Caco-2 (cell line): ENCODE results near the gene MUC5AC. TPM values are rescaled to one million over a fixed set of nuclear protein-coding genes. Genes with fewer than 3 reads are reported as not detected.

Experiments used
- BruUV-seq: library from RNA; stranded (reverse); fragments of 400-500 nt; replicated peaks from 2 replicates; lab custom pipeline; 2021; lab: Mats Ljungman, UMichigan
- CTCF ChIA-PET: fragments of 300-600 bp; sonication (Branson Sonifier 250); formaldehyde crosslinking; loops from one replicate; lab custom pipeline; 2022; ENCODE audit warnings: antibody characterized with exemption; lab: Charles Lee
- POLR2A ChIA-PET: fragments of 300-600 bp; sonication (Branson Sonifier 250); formaldehyde crosslinking; loops from one replicate; lab custom pipeline; 2022; ENCODE audit warnings: antibody characterized with exemption; lab: Charles Lee
- DNase-seq, 2 experiments: peaks; one replicate each; pipeline versions ENCODE4 v3.0.0 to v3.0.0-alpha.2; 2020 to 2022
- H3K27me3 ChIP-seq: replicated peaks from 2 replicates; pipeline ENCODE4 v1.6.0; 2011; ENCODE audit warnings: low read length; ENCODE audit not compliant: control insufficient read depth, insufficient read depth
- H3K36me3 ChIP-seq: 2 replicates; pipeline ENCODE4 v1.5.1; 2011; ENCODE audit warnings: low read length; ENCODE audit not compliant: control insufficient read depth, insufficient read depth
- H3K4me1 ChIP-seq: fragments of 250-450 bp; sonication (Bioruptor Pico); 2 replicates; pipeline ENCODE4 v1.5.1; 2020; ENCODE audit warnings: mild to moderate bottlenecking
- H3K4me3 ChIP-seq: 2 replicates; pipeline ENCODE4 v1.5.1; 2011; ENCODE audit warnings: low read depth, mild to moderate bottlenecking, control low read depth, low read length
- H3K9me3 ChIP-seq: fragments of 250-450 bp; sonication (Bioruptor Pico); 2 replicates; pipeline ENCODE4 v1.5.1; 2020; ENCODE audit warnings: mild to moderate bottlenecking, moderate library complexity
- H3K27ac Mint-ChIP-seq: one replicate; pipeline ENCODE4 v1.8.0; 2022; ENCODE audit warnings: mixed read lengths; ENCODE audit not compliant: unreplicated experiment
- H3K27me3 Mint-ChIP-seq: one replicate; pipeline ENCODE4 v1.8.0; 2022; ENCODE audit warnings: mixed read lengths; ENCODE audit not compliant: insufficient read depth, unreplicated experiment
- H3K36me3 Mint-ChIP-seq: one replicate; pipeline ENCODE4 v1.8.0; 2022; ENCODE audit warnings: mild to moderate bottlenecking, mixed read lengths; ENCODE audit not compliant: insufficient read depth, unreplicated experiment
- H3K4me1 Mint-ChIP-seq: one replicate; pipeline ENCODE4 v1.8.0; 2022; ENCODE audit warnings: low read depth, mixed read lengths; ENCODE audit not compliant: unreplicated experiment
- H3K4me3 Mint-ChIP-seq: one replicate; pipeline ENCODE4 v1.8.0; 2022; ENCODE audit warnings: mild to moderate bottlenecking, moderate library complexity, mixed read lengths; ENCODE audit not compliant: unreplicated experiment
- H3K9me3 Mint-ChIP-seq: one replicate; pipeline ENCODE4 v1.8.0; 2022; ENCODE audit warnings: mixed read lengths; ENCODE audit not compliant: unreplicated experiment
- intact Hi-C: fragments of 100-400 bp; cut with micrococcal nuclease; formaldehyde crosslinking; loops from one replicate; pipeline ENCODE4 v1.10.0; 2022; ENCODE audit not compliant: unreplicated experiment
- total RNA-seq: library from RNA; stranded (reverse); gene quantifications from 2 replicates; pipeline ENCODE4 v1.2.3, GENCODE V29; 2022
- TF ChIP-seq, protein P1 (sequence below), 2 experiments: fragments of 200-600 bp in 1 of 2; IDR thresholded peaks; 1 replicate in 1 of 2; 2 replicates in 1 of 2; pipeline versions ENCODE4 v1.5.1 to v1.8.0; 2011 to 2022; ENCODE audit warnings: antibody characterized with exemption in 1 of 2, control low read depth in 1 of 2, inconsistent platforms in 1 of 2, low read depth in 1 of 2, low read length in 1 of 2, mild to moderate bottlenecking in 1 of 2, moderate library complexity in 1 of 2; ENCODE audit not compliant: insufficient read depth in 1 of 2, severe bottlenecking in 1 of 2, unreplicated experiment in 1 of 2

MUC5AC gene
- total RNA-seq, 1 experiment from 2014 or later = 0.25 TPM

GRCh38 chr11:1208144-1208393, 50.3 kb downstream of the MUC5AC start:
- Mint-ChIP-seq H3K4me3 (no peak overlapping the region), H3K27ac (no peak overlapping the region), H3K36me3 (no peaks in the 10 kb centered on the region), H3K4me1 (no peaks in the 10 kb centered on the region), H3K27me3 (peaks cover 13% of the 10 kb centered on the region), H3K9me3 (peaks cover 28% of the 10 kb centered on the region)
- H3K36me3 ChIP-seq = no peaks in the 10 kb centered on the region
- TF ChIP-seq, protein P1, sequence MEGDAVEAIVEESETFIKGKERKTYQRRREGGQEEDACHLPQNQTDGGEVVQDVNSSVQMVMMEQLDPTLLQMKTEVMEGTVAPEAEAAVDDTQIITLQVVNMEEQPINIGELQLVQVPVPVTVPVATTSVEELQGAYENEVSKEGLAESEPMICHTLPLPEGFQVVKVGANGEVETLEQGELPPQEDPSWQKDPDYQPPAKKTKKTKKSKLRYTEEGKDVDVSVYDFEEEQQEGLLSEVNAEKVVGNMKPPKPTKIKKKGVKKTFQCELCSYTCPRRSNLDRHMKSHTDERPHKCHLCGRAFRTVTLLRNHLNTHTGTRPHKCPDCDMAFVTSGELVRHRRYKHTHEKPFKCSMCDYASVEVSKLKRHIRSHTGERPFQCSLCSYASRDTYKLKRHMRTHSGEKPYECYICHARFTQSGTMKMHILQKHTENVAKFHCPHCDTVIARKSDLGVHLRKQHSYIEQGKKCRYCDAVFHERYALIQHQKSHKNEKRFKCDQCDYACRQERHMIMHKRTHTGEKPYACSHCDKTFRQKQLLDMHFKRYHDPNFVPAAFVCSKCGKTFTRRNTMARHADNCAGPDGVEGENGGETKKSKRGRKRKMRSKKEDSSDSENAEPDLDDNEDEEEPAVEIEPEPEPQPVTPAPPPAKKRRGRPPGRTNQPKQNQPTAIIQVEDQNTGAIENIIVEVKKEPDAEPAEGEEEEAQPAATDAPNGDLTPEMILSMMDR (IDR thresholded peaks at IDR 0.05; ENCODE audit: insufficient read depth in 1 of 2, low read depth in 1 of 2, low read length in 1 of 2, severe bottlenecking in 1 of 2, unreplicated experiment in 1 of 2) = no peak
- BruUV-seq = no TSS peak
- H3K9me3 ChIP-seq = peaks cover 20% of the 10 kb centered on the region
- POLR2A ChIA-PET = no interaction called here
- intact Hi-C loops = no loop called here
- no peaks in the 10 kb centered on the region for H3K4me1 ChIP-seq
- no peaks in the 10 kb centered on the region for H3K27me3 ChIP-seq
- peak in 1 of 2 experiments; percentile 21 for DNase-seq
- CTCF ChIA-PET = no interaction called here
- H3K4me3 ChIP-seq = no peak overlapping the region

DNA sequence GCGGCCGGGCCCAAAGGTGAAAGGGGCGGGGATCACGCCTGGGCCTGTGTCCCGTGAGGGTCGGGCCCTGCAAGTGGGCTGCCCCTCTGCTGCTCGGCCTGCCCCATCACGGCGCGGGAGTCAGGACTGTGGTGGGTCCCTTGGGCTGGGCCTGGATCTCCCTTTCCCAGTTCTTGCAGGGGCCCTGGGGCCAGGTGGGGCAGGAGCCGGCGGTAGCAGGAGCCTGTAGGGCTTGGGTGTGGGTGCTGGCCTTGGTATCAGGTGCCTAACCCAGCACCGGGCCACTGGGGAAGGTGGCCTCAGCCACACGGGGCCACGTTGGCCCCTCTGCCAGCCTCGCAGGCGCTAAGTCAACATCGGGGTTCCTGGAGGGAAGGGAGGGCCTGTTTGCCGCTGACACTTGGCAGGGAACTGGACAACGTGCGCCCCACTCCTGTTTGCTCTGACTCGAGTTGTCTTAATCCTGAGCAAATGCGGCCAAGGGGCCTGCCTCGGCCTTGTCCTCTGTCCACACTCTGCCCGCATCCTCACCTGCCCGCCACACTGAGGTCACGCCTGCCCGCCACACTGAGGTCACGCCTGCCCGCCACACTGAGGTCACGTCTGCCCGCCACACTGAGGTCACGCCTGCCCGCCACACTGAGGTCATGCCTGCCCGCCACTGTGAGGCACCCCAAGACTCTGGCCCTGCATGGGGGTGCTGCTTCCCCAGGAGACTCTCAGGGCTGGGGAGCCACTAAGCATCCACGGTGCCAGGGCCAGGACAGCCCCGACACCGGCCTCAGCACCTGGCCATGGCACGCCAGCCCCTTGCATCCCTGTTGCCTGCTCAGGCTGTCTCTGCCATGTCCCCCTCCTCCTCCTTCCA, 50.9 kb downstream of the MUC5AC start:
- peak in 1 of 2 experiments; percentile 28 for DNase-seq
- peaks cover 18% of the 10 kb centered on the region for H3K27me3 Mint-ChIP-seq
- BruUV-seq = no TSS peak

DNA sequence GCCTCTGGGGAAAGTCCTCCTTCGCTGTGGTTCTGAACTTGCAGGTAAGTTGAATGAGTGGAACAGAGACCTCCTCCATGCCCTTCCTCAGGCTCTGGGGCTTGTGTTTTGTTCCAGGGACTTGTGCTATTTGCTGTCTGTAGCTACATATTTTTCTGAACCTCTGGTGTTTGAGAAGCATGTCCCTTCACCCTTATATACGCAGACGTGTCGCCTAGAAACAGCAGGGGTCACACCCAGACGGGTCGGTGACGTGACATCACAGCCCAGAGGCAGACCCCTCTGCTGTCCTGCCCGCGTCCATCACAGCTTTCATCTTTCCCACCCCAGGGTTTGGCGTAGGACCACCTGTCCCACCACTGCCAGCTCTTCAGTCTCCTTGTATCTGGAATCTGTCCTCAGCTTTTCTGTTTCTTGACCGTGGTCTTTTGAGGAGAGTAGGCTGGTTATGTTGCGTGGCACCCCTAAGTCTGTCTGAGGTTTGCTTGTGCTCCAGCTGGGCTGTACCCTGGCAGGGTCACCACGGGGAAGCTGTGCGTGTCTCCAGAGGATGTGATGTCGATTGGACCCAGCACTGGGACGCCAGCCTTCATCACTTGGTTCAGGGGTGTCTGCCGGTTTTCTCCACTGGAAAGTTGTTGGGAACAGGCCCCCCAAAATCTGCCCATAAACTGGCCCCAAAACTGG, 51.8 kb downstream of the MUC5AC start:
- peaks cover 28% of the 10 kb centered on the region for H3K9me3 Mint-ChIP-seq
- no peaks in the 10 kb centered on the region for H3K36me3 ChIP-seq
- no peak overlapping the region for H3K4me3 ChIP-seq
- H3K4me1 Mint-ChIP-seq = no peaks in the 10 kb centered on the region
- no peak overlapping the region for H3K4me3 Mint-ChIP-seq
- H3K27me3 ChIP-seq = no peaks in the 10 kb centered on the region
- intact Hi-C loops = no loop called here
- CTCF ChIA-PET = no interaction called here
- TF ChIP-seq, protein P1 (IDR thresholded peaks at IDR 0.05; ENCODE audit: insufficient read depth in 1 of 2, low read depth in 1 of 2, low read length in 1 of 2, severe bottlenecking in 1 of 2, unreplicated experiment in 1 of 2) = no peak
- peaks cover 20% of the 10 kb centered on the region for H3K27me3 Mint-ChIP-seq
- no peak for DNase-seq
- peaks cover 20% of the 10 kb centered on the region for H3K9me3 ChIP-seq
- H3K27ac Mint-ChIP-seq = no peak overlapping the region
- POLR2A ChIA-PET = no interaction called here
- H3K36me3 Mint-ChIP-seq = no peaks in the 10 kb centered on the region
- H3K4me1 ChIP-seq = no peaks in the 10 kb centered on the region
- BruUV-seq = no TSS peak

More for the DNA sequence above, 50.9 kb downstream of the MUC5AC start:
- intact Hi-C loops = no loop called here
- Mint-ChIP-seq H3K4me1 (no peaks in the 10 kb centered on the region), H3K27ac (no peak overlapping the region), H3K4me3 (no peak overlapping the region), H3K9me3 (peaks cover 28% of the 10 kb centered on the region), H3K36me3 (no peaks in the 10 kb centered on the region)
- no peaks in the 10 kb centered on the region for H3K27me3 ChIP-seq
- no peaks in the 10 kb centered on the region for H3K4me1 ChIP-seq
- ChIA-PET POLR2A (no interaction called here), CTCF (no interaction called here)
- H3K4me3 ChIP-seq = no peak overlapping the region
- peaks cover 20% of the 10 kb centered on the region for H3K9me3 ChIP-seq
- no peaks in the 10 kb centered on the region for H3K36me3 ChIP-seq
- TF ChIP-seq, protein P1 (IDR thresholded peaks at IDR 0.05; ENCODE audit: insufficient read depth in 1 of 2, low read depth in 1 of 2, low read length in 1 of 2, severe bottlenecking in 1 of 2, unreplicated experiment in 1 of 2) = no peak
